GM19463 (cell line): Measurements from ENCODE around the gene PDCD2L.
"Not testable (repeated sequence)": the region's sequence is repeated elsewhere in the genome, so short reads cannot be mapped to it uniquely, and the experiment has no call there.

Experiments used
- ATAC-seq: cut with Tn5 transposase; IDR thresholded peaks from one replicate; pipeline ENCODE4 v1.9.1; 2021; ENCODE audit warnings: mild to moderate bottlenecking, moderate library complexity; ENCODE audit not compliant: unreplicated experiment

PDCD2L gene, protein sequence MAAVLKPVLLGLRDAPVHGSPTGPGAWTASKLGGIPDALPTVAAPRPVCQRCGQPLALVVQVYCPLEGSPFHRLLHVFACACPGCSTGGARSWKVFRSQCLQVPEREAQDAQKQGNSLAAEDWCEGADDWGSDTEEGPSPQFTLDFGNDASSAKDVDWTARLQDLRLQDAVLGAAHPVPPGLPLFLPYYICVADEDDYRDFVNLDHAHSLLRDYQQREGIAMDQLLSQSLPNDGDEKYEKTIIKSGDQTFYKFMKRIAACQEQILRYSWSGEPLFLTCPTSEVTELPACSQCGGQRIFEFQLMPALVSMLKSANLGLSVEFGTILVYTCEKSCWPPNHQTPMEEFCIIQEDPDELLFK

DNA sequence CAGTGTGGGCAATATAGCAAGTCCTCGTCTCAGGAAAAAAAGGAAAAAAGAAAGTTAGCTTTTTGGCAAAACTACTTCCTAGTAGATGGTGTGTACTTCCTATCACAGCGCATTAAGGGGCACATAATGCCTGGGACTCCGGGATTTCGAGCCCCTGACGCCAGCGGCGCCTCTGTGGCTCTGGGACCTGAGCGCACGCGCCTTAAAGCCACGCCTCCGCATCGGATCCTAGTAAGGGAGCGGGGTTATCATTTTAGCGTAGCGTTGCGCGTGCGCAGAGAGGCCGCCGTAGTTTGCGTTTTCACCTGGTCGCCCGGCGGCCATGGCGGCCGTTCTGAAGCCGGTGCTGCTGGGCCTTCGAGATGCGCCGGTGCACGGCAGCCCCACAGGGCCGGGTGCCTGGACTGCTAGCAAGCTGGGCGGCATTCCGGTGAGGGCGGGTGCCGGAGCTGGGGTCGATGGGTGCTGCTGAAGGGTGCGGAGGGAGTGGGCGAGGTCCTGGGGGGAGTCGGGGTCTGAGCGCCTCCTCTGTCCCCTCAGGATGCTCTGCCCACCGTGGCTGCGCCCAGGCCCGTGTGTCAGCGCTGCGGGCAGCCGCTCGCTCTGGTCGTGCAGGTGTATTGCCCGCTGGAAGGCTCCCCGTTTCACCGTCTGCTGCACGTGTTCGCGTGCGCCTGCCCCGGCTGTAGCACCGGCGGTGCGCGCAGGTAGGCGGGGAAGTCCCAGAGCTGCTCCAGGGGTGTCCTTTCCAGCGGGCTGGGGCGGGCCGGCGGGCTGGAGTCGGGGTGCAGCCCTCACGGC lies at the start of gene PDCD2L:
Gene PDCD2L (plus strand): TSS at position 291 of the 801 bp plus-strand sequence. CDS start 32 bp downstream, at position 323.
- ATAC-seq = peak; percentile 89

DNA sequence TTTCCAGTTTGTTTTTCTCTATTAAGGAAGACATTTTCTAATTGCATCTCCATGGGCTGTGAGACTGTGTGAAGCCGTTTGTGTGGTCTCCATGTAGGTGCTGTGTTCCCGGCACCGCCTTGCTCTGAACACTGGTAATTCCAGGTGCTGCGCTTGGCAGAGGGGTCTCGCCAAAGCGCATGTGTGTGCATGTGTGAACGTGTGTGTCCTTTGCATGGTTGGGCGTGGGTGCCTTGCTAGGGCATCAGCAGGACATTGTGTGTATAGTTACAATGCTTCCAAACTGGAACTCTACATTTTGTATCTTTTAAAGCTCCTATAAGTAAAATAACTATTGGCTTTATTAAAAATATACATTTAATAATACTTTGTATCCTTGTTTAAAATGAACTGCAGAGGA lies 49.0 kb upstream of the PDCD2L start:
- ATAC-seq = no peak

DNA sequence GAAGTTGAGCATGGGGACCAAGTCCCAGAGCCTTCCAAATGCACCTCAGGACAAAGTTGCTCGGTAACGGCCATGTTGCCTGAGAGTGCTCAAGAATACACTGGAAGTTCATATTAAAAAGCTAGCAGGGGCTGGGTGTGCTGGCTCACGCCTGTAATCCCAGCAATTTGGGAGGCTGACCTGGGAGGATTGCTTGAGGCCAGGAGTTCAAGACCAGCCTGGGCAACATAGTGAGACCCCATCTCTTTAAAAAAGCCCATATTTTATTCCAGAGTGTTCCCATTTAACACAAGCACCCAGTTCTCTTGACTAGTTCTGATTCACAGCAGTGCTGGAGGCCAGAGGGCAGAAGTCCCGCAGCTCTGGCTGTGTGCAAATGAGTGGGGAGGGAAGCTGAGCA lies 47.3 kb upstream of the PDCD2L start:
- ATAC-seq = no peak

DNA sequence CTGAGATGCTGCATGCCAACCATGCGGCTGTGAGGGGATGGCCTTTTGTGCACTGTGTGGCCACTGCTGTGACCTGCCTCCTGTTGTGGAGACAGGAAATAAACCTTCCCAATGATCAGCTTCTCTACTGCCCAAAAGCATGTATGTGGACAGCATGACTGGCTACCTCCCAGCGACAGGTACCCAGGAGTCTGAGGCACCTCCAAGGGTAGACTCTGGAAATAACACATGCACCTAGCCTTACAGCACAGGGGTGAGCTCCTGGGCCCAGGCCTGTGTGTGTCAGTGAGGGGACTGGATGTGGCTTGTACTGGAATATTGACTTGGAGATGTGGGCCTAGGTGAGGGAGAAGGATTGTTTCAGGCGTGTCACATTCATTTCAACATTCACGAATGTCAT lies 46.8 kb upstream of the PDCD2L start:
- no peak for ATAC-seq

DNA sequence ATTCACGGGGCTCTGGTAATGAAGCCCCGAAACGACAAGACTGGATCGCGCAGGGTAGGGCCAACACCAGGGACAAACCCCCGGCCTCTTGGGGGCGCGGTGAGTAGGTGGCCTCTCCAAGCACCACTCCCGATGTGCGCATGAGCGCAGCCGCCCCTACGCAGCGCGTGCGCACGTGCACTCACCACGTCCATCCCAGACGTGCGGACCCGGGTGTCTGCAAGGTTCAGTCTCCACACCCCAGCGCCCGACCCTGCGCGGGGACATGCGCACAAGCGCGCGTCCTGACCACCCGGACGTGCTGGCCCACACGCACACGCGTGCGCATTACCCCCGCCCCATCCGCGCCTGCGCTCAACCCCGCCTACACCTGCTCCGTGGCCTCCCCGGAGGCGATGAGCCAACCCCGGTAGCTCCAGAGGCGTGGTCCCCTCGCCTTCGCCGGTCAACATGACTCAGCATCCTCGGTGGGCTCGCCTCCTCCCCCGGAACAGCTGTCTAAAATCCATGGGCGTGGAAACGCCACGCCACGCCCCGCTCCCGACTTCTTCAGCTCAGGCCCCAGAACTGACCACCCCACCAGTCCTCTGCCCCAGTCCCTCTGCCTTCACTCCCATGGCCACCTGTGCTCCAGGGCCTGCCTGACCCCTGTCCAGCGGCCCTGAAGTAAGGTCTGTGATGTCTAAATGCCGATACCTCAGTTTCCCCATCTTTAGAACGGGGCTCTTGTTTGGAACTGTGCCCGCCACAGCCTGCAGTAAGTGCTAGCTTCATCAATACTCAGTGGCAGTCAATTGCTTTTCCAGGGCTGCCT lies 44.9 kb upstream of the PDCD2L start:
- ATAC-seq = peak; percentile 90

DNA sequence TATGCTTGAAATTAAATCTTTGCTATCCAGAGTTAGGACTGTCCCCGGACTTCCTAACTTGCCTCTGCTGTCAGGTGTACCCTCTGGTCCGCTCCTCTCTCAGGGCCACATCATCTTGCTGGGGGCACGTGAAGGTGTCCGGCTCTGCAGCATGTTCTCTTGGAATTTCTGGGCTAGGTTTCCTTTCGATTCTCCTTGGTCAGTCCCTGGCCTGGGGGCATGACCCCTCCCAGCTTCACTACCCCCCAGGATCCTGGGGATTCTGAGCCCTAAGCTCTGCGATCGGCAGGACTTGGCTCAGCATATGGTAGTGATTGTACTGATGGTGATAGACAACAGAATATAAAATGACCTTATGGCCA lies 44.3 kb upstream of the PDCD2L start:
- no peak for ATAC-seq

DNA sequence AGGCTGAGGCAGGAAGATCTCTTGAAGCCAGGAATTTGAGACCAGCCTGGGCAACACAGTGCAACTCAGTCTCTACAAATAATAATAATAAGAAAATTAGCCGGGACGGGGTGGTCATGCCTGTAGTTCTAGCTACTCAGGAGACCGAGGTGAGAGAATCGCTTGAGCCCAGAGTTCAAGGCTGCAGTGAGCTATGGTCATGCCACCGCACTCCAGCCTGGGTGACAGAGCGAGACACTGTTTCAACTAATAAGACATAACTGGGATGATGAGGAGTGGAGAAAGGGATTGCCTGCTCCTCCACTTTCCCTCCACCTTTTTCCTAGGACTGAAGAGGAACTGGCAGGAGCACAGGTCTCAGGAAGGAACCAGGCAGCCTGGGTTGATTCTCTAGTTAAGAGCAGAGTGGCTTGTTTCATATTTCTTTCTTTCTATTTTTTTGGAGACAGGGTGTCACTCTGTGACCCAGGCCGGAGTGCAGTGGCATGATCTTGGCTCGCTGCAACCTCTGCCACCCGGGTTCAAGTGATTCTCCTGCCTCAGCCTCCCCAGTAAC lies 43.8 kb upstream of the PDCD2L start:
- no peak for ATAC-seq

DNA sequence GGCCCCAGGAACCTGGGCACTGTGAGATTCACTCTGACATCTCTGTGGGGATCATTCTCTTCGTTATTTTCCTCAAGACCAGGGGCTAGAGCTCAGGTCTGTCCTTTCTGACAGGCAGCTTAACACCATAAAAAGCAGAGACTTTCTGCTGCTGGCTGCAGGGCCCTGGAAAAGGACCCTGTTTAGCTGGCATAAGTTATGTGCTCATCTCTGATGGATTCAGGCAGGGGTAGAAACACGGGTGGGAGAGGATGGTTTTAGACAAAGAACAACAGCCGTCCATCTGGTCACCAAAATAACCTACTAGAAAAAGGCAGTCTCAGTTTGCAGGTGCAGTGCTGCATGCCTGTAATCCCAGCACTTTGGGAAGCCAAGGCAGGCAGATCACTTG lies 41.5 kb upstream of the PDCD2L start:
- ATAC-seq = no peak

DNA sequence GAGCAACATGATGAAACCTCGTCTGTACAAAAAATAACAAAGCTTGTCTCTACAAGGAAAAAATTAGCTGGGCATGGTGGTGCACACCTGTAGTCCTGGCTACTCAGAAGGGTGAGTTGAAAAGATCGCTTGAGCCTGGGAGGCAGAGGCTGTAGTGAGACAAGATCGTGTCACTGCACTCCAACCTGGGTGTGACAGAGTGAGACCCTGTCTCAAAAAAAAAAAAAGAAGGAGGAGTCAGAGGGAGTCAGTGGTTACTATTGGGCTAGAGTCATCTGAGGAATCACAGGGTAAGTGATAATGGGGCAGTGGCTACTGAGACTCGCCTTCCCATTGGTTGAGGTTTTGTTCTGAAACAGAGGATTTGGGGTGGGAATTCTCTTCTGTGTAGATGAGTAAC lies 41.1 kb upstream of the PDCD2L start:
- no peak for ATAC-seq

DNA sequence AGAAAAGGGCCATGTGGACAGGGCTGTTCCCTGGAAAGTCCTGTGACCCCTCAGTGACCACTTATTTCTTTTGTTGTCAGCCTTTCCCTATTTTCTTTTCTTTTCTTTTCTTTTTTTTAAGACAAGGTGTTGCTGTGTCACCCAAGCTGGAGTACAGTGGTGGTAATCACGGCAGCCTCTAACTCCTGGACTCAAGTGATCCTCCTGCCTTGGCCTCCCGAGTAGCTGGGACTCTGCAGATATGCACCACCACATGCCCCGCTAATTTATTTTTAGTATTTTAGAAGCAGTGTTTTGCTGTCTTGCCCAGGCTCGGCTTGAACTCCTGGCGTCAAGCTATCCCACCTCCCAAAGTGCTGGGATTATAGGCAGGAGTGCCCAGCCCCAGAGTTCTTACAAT lies 40.3 kb upstream of the PDCD2L start:
- no peak for ATAC-seq

DNA sequence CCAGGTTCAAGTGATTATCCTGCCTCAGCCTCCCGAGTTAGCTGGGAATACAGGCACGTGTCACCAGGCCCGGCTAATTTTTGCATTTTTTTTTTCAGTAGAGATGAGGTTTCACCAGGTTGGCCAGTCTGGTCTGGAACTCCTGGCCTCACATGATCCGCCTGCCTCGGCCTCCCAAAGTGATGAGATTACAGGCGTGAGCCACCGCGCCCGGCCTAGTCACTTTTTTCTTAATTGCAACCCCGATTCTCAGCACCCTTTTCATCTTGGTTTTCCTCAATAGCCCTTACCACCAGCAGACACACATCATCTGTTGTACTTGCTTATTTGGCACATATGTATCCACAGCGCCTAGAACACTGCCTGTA lies 39.8 kb upstream of the PDCD2L start:
- ATAC-seq = no peak

DNA sequence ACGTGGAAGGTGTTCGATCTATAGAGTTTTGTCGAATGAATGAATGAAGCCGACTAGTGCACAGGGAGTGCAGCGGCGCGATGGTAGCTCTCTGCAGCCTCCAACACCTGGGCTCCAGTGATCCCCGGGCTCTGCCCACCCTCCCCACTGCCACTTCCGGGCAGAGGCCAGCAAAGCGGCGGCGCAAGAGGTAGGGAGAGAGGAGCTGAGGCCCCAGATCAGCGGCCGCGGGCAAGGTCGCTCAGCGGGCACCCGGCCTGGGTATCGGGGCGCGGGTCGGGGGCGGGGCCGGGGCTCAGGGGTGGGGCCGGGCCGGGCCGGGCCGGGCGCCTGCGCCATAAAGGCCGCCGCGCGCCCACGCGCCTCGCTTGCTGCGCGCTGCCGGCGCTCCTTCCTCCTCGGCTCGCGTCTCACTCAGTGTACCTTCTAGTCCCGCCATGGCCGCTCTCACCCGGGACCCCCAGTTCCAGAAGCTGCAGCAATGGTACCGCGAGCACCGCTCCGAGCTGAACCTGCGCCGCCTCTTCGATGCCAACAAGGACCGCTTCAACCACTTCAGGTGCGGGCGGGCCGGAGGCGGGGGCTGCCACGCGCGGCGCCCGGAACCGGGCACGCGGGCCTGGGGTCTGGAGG lies 39.3 kb upstream of the PDCD2L start, which contains the start of gene GPI:
Gene GPI (plus strand): TSS at position 367 of the 633 bp plus-strand sequence. CDS start 71 bp downstream, at position 438.
- ATAC-seq = peak; percentile 74

DNA sequence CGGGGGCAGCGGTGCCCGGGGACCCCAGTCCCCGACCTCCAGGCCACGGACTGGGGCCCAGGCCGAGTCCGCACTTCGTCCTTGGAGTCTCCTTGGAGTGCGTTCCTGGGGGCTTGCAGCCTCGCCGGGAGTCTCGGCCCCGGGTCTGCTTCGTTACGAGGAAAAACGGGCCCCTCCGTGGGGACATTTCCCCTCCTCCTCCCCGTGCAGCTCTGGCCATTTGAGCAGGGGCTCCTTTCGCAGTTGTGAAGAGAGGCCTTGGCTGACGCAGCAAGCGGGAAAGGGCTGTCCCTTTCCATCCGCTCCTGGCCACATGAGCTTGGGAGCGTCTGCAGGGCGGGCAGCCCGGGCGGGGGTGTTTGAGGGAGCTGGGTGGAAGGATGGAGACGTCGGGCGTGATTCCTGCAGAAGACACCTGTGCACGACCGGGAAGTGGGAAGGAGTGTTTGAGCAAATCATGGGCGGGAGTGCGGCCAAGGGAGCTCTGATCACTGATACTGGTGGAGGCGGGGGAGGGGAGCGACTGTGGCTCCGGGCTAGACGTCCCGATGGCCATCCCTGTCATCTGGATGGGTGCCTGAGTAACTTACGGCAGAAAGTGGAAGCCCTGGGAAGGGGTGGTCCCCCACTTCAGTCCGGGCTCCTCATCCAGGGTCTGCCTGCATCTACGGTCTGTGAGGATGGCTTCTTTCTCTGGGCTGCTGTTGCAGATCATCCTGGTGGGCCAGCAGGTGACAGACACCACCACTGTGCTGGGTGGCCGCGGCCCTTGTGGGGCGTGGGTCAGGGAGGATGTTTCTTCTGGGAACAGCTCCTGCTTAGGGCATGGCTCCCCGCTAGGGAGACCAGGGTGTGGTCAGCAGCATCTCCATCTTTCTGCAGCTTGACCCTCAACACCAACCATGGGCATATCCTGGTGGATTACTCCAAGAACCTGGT lies 38.5 kb upstream of the PDCD2L start:
- ATAC-seq = no peak

DNA sequence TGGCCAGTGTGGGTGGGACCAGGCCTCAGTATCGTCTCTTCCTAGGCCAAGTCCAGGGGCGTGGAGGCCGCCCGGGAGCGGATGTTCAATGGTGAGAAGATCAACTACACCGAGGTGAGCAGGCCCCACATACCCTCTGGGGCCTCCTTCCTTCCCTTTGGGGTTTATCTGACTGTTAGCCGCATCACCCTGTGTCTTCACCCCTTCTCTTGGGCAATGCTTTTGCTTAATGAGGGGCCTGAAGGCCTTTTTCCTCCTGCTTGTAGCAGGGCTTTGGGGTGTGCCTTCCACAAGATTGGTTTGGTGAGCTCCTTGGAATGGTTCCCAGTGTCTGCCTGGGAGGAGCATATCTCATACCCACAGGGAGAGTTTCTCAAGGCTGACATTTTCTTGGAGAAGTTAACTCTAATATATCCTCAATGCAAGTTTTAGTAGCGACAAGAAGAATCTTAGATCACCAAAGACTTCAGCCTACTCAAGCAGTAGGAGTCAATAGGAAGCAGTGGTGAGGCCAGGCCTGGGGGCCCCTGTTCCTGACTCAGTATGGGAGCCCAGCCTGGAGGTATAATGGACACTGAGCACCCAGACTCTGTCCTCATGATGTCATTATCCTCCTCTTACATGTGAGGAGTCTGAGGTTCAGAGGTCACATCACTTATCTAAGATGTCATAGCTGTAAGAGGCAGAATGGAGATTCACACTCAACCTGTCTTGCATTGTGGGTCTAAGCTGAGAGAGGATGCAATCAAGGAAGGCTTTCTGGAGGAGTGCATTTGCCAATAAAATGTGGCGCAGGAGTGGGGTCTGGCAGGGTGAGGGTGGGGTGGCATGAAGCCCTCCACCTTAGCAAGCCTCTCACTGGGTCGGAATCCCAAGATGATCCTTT lies 37.2 kb upstream of the PDCD2L start:
- ATAC-seq = no peak

DNA sequence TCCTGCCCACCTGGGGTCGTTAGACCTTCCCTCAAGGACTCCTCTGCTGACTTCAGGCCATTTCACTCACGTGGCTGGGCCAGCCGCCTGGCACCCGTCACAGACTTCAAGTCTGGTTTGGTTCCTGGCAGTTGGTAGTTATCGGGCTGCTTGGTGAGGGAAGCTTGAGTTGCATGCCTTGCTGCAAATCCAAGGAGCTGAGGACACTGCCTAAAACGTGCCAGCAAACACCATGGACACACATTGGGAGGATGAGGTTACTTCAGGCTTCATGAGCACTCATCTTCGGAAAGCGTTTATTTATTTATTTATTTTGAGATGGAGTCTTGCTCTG lies 36.6 kb upstream of the PDCD2L start:
- ATAC-seq = no peak

DNA sequence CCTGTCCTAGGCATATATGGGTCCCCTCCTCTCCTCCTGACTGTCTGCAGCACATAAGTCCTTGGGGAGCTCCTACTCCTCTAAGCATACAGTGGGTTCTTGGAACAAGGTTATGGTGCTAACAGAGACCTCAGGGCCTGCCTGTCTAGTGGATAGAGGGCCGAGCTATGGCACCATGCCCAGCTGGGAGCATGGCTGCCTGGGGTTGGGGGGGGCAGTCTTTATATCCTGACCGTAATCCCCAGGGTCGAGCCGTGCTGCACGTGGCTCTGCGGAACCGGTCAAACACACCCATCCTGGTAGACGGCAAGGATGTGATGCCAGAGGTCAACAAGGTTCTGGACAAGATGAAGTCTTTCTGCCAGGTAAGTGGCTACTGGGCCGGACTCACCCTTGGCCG lies 35.9 kb upstream of the PDCD2L start:
- ATAC-seq = no peak

DNA sequence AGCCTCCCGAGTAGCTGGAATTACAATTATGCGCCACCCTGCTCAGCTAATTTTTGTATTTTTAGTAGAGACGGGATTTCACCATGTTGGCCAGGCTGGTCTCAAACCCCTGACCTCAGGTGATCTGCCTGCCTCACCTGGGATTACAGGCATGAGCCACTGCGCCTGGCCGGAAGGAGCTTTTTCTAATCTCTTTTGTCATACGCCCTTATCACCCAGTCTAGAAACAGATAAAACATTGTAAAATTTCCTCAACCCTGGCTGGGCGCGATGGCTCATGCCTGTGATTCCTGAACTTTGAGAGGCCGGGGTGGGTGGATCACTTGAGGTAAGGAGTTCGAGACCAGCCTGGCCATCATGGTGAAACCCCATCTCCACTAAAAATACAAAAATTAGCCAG lies 35.0 kb upstream of the PDCD2L start:
- ATAC-seq = not testable (repeated sequence)

DNA sequence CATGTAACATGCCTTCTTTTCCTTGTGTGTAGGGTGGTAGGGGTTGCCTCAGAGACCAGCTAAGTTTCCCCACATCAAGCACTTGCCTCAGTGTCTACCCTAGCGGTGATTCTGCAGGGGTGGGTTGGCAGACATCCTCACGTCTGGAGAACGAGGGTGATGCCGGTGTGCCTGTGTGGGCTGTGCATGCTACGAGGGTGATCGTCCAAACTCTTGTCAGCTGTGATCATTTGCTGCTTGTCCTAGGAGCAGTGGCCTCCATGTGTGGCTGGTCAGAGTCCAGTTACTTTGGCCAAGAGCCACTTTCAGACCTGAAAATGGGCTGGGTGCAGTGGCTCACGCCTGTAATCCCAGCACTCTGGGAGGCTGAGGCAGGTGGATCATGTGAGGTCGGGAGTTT lies 34.1 kb upstream of the PDCD2L start:
- no peak for ATAC-seq

DNA sequence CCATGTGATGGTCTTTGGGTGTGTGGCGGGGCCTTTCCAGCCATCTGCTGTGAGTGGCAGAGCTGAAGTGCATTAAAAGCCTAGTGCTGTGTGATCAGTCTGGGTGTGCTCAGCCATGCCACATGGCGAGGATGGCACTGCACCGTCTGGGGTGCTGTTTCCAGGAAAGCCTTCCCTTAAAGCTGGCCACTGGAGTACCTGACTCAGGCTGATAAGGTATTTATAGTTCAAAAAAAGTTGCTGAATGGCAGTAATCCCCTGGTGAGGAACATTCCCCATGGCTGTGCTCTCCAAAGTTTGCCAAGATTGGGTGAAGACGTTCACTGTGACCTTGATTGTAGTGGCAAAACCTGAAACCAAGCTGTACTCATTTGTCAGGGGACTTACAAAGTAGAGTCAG lies 33.2 kb upstream of the PDCD2L start:
- no peak for ATAC-seq
